Limb (tissue), 2 donors: ENCODE results near the gene CECR2.

Experiments
- DNase-seq, 2 donors: peaks; one replicate each; pipeline ENCODE4 v3.0.0-alpha.2; 2016; ENCODE audit errors: extremely low spot score in 2 of 2

Gene CECR2

GRCh38 chr22:17451316-17451715 lies 82.1 kb downstream of the CECR2 start:
- DNase-seq = no peak

DNA sequence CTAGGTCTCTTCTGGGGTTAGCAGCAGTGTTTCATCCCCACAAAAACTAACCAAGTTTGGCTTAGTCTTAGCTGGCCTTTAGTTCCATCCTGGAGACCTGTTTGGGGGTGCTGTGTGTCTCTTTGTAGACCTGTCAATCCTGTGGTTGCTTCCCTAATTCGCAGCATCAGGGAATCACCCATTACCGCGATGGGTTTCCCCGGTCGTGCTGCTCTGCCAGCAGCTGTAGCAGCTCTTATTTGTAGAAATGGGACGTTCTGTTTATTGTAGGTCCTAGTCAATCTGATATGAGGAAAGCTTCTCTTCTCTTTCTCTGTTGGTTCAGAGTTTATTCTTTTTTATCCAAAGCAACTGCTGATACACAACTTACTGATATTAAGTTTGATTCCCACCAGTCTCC lies 91.6 kb downstream of the CECR2 start:
- DNase-seq = no peak

DNA sequence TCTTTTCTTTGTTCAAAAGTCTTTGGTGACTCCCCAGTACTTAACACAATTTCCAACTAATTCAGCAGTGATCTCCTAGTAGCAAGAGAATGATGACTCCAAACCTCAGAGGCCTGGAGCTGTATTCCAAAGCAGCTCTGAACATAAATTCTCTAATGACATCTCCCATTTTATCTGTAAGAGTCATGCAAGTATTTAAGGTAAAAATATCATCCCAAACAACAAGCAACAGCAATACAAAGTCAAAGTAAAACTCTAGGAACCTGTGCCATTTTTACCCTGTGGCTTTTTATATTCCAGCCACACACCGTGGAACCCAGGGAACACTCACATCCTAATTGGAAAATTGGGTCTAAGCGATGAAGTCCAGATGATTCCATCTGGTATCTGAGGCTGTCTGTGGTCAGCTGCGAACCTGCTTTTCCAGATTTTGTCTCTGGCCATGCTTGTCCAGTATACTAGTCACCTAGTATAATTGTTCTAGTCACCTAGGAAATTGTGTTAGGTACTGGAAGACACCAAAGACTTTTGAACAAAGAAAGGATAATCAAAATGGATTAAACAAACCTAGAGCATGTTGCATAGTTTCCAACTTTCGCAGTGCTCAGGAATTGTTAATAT lies 101.7 kb downstream of the CECR2 start:
- DNase-seq = no peak

GRCh38 chr22:17471886-17472535 lies 102.8 kb downstream of the CECR2 start:
- DNase-seq = peak; percentile 38 to 55

- peak; percentile 8 to 42 for DNase-seq
These were observed 103.7 kb downstream of the CECR2 start for GRCh38 chr22:17472932-17473331.

DNA sequence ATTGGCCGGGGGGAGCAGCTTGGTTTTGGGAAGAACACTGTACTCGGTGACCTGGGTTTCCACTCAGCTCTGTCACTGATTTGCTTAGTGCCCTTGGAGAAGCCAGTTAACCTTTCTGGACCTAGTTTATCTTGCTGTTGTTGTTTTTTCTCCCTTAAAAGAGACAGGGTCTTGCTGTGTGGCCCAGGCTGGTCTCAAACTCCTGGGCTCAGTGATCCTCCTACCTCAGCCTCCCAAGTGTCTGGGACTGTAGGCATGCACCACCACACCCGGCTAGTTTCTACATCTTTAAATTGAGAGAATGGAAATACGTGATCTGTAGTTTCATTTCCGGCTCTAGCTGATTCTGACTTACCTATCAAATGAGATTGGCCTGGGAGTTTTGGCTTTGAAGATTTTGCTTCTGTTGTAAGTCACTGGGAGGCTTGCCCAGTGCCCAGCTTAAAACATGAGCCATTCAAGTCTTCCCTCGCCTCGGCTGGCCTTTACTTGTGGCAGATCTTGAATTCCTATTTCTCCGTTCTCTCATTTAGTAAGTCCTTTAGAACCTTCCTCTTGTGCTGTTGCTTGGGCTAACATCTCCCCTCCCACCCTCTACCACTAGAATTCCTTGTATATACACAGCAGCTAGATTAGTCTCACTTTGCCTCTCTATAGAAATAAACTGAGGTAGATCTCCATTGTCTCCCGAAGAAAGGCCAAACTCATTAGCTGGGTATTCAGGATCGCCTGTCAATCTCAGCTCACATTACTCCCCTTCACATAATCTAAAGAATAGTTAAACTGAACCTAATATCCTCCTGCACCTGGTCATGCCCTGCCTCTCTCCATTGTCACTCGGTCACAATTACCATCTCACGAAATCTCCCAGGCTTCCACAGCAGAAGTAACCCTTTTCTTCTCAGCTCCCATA lies 106.3 kb downstream of the CECR2 start:
- DNase-seq = no peak

DNA sequence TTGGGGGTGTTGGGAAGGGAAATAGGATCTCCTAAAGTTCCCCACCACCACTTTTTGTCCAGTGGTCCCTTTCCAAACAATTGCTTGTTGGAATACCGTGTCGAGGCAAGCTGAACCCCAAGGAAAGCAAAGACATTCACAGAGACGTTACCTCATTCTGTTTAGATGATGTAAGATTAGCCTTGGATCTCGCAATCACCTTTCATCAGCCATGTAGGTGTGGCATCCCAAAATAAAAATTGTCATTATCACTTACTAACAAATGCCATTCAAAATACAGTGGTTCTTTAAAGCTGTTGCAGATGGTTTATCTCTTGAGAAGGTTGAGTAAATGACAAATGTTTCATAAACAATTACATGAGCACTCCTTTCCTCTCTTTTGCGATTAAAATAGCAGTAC lies 107.6 kb downstream of the CECR2 start:
- no peak for DNase-seq

DNA sequence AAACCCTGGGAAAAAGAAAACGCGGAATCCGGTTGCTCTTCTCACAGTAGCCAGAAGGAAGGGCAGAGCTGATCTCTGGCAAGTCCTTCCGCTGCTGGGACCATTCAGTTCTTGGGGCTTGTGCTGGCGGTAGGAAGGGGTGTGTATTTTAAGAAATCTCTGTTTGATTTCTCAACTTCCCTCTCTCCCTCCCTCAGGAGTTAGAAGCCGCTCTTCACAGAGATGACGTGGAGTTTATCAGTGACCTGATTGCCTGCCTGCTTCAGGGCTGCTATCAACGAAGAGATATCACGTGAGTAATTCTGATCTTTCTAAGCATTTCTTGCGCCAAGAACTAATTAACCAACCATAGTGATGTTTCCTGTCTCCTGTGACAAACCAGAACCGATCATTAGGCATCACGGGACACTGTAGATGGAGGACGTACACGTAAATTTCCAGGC lies 108.2 kb downstream of the CECR2 start:
- no peak for DNase-seq

- DNase-seq = no peak
These were observed 109.9 kb downstream of the CECR2 start for GRCh38 chr22:17479135-17479534.

GRCh38 chr22:17481424-17481823 lies 112.2 kb downstream of the CECR2 start:
- no peak for DNase-seq

DNA sequence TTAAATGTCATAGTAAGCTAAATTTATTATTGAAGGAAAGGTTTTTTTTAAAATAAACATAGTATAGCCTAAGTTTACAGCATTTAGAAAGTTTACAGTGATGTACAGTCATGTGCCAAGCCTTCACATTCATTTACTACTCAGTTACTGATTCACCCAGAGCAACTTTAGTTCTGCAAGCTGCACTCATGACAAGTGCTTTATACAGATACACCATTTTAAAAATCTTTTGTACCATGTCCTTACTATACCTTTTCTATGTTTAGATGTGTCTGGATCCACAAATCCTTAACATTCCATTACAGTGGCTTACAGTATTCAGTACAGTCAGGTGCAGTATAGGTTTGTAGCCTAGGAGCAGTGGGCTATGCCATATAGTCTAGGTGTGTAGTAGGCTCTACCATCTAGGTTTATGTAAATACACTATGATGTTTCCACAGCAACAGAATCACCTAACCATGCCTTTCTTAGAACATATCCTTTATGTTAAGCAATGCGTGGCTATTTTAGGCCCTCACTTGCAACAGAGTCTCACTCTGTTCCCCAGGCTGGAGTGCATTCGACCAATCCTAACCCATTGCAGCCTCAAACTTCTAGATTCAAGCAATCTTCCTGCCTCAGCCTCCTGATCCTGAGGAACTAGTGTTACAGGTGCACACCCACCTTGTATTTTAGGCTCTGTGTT lies 114.6 kb downstream of the CECR2 start:
- DNase-seq = no peak

- DNase-seq = no peak
These were observed 115.3 kb downstream of the CECR2 start for GRCh38 chr22:17484608-17485007.

GRCh38 chr22:17486313-17486712 lies 117.1 kb downstream of the CECR2 start:
- DNase-seq = no peak

- no peak for DNase-seq
These were observed 117.5 kb downstream of the CECR2 start for GRCh38 chr22:17486719-17487118.

GRCh38 chr22:17489101-17489500 lies 119.8 kb downstream of the CECR2 start:
- DNase-seq = no peak

GRCh38 chr22:17491090-17491640 lies 121.9 kb downstream of the CECR2 start:
- DNase-seq = no peak

GRCh38 chr22:17492247-17492646 lies 123.0 kb downstream of the CECR2 start:
- DNase-seq = no peak

DNA sequence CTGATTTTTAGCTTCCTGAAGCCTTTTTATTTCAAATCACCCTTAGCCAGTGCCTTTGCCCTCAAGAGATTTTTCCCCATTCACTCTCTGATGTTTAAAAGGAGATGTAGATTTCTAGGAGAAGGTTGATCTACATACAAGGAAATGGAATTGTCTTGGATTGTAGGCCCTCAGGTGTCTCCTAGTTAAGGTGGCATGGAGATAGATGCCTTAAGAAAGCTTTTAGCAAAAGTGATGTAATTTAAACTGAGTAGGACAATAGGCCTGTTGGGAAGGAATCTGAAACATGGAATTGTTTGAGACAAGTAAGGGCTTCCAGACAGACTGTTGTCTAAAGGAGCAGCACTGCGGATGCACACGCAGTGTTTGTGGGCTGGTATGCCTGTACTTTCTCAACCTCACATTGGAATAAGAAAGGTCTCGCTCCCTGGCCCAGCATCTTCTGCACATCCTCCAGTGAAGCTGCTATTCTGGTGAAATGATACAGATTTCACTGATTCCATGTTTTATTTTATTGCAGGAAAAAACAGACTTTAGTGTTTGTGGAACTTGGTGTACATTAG lies 124.2 kb downstream of the CECR2 start:
- no peak for DNase-seq

DNA sequence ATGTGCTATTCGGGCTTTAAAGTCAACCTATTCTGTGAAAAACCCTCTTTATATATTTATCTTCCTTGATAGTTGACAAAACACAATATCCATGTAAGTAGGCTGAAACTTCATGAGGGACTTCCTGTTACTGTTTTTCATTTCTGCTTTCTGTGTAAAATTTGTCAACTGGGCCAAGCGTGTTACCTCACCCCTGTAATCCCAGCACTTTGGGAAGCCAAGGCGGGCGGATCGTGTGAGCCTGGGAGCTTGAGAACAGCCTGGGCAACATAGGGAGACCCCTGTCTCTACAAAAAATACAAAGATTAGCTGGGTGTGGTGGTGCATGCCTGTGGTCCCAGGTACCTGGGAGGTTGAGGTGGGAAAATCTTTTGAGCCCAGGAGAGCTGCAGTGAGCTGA lies 127.6 kb downstream of the CECR2 start:
- no peak for DNase-seq

GRCh38 chr22:17501679-17502285 lies 132.5 kb downstream of the CECR2 start:
- DNase-seq = peak; percentile 42 to 80

DNA sequence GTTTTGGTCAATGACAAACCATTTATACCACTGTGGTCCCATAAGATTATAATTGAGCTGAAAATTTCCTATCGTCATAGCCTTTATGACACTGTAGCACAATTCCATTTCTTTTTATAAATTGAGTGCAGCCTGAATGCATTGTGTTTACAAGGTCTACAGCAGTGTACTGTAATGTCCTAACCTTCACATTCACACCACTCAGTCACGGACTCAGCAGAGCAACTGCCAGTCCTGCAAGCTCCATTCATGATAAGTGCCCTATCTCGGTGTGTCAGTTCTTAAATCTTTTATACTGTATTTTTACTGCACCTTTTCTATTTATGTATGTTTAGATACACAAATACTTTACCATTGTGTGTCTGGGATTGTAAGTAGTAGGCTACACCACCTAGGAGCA lies 138.8 kb downstream of the CECR2 start:
- DNase-seq = no peak
